DOHH2 (cell line): ENCODE measurements around the gene RNF148.

Source experiments
- H3F3A ChIP-seq: fragments of 200-600 bp; sonication (generic), shearing (Covaris generic); 2 replicates; pipeline ENCODE4 v1.6.0; 2016; ENCODE audit warnings: antibody characterized with exemption, mild to moderate bottlenecking; ENCODE audit not compliant: control insufficient read depth, insufficient read depth
- H3K27ac ChIP-seq: fragments of 200-600 bp; sonication (generic); 2 replicates; pipeline ENCODE4 v1.5.1; 2014; ENCODE audit warnings: low read depth, mild to moderate bottlenecking, low read length, moderate library complexity
- H3K27me3 ChIP-seq: fragments of 200-600 bp; sonication (generic); 2 replicates; pipeline ENCODE4 v1.6.1; 2014; ENCODE audit warnings: mild to moderate bottlenecking, low read length, mixed read lengths; ENCODE audit not compliant: control insufficient read depth
- H3K36me3 ChIP-seq: fragments of 200-600 bp; sonication (generic); 2 replicates; pipeline ENCODE4 v1.6.1; 2014; ENCODE audit warnings: mild to moderate bottlenecking, low read length, moderate library complexity, mixed read lengths; ENCODE audit not compliant: control insufficient read depth
- H3K4me1 ChIP-seq: fragments of 200-600 bp; sonication (generic); 2 replicates; pipeline ENCODE4 v1.6.1; 2014; ENCODE audit warnings: mild to moderate bottlenecking, low read length, mixed read lengths; ENCODE audit not compliant: control insufficient read depth
- H3K4me2 ChIP-seq: fragments of 200-600 bp; sonication (generic); 2 replicates; pipeline ENCODE4 v1.6.0; 2014; ENCODE audit warnings: mild to moderate bottlenecking, low read length, moderate library complexity
- H3K4me3 ChIP-seq: fragments of 200-600 bp; sonication (generic); 2 replicates; pipeline ENCODE4 v1.5.1; 2014; ENCODE audit warnings: mild to moderate bottlenecking, low read length, mixed read lengths
- H3K79me2 ChIP-seq: fragments of 200-600 bp; sonication (generic); 2 replicates; pipeline ENCODE4 v1.6.1; 2014; ENCODE audit warnings: mild to moderate bottlenecking, low read length, mixed read lengths; ENCODE audit not compliant: control insufficient read depth
- H3K9me2 ChIP-seq: fragments of 200-600 bp; sonication (generic); replicated peaks from 2 replicates; pipeline ENCODE4 v1.6.1; 2014; ENCODE audit warnings: mild to moderate bottlenecking, low read length, mixed read lengths; ENCODE audit not compliant: control insufficient read depth
- H3K9me3 ChIP-seq: fragments of 200-600 bp; sonication (generic); 2 replicates; pipeline ENCODE4 v1.6.1; 2014; ENCODE audit warnings: antibody characterized with exemption, low read length, mixed read lengths; ENCODE audit not compliant: control insufficient read depth, insufficient read depth
- H4K20me1 ChIP-seq: fragments of 200-600 bp; sonication (generic); 2 replicates; pipeline ENCODE4 v1.6.0; 2014; ENCODE audit warnings: low read depth, mild to moderate bottlenecking, antibody characterized with exemption, low read length, moderate library complexity; ENCODE audit not compliant: control insufficient read depth, insufficient read depth
- EZH2phosphoT487 ChIP-seq: fragments of 200-600 bp; sonication (generic); IDR thresholded peaks from 2 replicates; pipeline ENCODE4 v1.6.1; 2017; ENCODE audit warnings: borderline replicate concordance, mild to moderate bottlenecking, antibody characterized with exemption, low read length, moderate library complexity, mixed read lengths
- TF ChIP-seq, protein P1 (sequence below): fragments of 200-600 bp; sonication (generic); IDR thresholded peaks from one replicate; pipeline ENCODE4 v1.5.1; 2014; ENCODE audit warnings: antibody characterized with exemption, mild to moderate bottlenecking, low read depth, low read length; ENCODE audit not compliant: poor library complexity, severe bottlenecking

Gene RNF148

DNA sequence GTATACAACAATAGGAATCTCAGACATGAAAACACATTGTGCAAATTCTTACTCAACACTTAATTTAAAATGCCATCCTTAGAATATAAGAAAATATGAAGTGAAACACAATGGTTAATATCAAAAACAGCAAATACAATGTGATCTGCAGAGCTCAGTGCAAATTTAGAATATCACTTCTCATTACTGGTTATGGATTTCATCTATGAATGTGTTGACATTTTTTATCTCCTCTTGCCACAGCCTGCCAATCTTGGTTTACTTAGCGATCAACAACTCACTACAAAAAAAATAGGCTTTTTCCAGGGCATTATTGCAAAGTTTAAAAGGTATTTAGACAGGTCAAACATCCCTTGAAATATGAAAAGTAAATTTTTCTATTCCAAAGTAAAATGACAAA, 25.0 kb upstream of the RNF148 start:
- Histone ChIP-seq H3K27ac (no peak overlapping the region), H3K79me2 (no peaks in the 10 kb centered on the region), H4K20me1 (no peaks in the 10 kb centered on the region), H3F3A (no peaks in the 10 kb centered on the region), H3K4me2 (no peak overlapping the region), H3K9me3 (no peaks in the 10 kb centered on the region), H3K4me3 (no peak overlapping the region), H3K4me1 (no peaks in the 10 kb centered on the region), H3K9me2 (no peaks in the 10 kb centered on the region), H3K36me3 (no peaks in the 10 kb centered on the region), H3K27me3 (no peaks in the 10 kb centered on the region)
- TF ChIP-seq, protein P1, sequence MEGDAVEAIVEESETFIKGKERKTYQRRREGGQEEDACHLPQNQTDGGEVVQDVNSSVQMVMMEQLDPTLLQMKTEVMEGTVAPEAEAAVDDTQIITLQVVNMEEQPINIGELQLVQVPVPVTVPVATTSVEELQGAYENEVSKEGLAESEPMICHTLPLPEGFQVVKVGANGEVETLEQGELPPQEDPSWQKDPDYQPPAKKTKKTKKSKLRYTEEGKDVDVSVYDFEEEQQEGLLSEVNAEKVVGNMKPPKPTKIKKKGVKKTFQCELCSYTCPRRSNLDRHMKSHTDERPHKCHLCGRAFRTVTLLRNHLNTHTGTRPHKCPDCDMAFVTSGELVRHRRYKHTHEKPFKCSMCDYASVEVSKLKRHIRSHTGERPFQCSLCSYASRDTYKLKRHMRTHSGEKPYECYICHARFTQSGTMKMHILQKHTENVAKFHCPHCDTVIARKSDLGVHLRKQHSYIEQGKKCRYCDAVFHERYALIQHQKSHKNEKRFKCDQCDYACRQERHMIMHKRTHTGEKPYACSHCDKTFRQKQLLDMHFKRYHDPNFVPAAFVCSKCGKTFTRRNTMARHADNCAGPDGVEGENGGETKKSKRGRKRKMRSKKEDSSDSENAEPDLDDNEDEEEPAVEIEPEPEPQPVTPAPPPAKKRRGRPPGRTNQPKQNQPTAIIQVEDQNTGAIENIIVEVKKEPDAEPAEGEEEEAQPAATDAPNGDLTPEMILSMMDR: no peak
- TF ChIP-seq EZH2phosphoT487: no peak

DNA sequence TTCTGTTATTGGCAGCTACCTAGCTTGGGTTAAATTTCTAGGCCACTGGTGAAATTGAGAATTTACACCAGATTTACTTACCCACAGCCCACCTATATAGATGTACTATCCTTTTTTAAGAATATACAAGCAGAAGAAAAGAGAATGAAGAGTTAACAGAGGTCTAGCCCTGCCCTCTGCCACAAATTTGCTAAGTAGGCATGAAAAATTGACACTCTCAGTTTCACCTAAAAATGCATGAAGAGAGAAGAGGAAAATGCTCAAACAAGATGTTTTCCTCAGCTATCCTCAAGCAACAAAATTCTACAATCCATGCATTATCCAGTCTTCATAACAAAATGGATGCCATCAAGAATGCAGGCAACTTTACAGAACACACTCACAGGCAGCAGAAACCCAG, 24.6 kb upstream of the RNF148 start:
- Histone ChIP-seq H3K79me2 (no peaks in the 10 kb centered on the region), H3K4me3 (no peak overlapping the region), H3K27ac (no peak overlapping the region), H3K9me2 (no peaks in the 10 kb centered on the region), H3F3A (no peaks in the 10 kb centered on the region), H4K20me1 (no peaks in the 10 kb centered on the region), H3K4me2 (no peak overlapping the region), H3K36me3 (no peaks in the 10 kb centered on the region), H3K4me1 (no peaks in the 10 kb centered on the region), H3K27me3 (no peaks in the 10 kb centered on the region), H3K9me3 (no peaks in the 10 kb centered on the region)
- TF ChIP-seq, protein P1: no peak
- TF ChIP-seq EZH2phosphoT487: no peak

DNA sequence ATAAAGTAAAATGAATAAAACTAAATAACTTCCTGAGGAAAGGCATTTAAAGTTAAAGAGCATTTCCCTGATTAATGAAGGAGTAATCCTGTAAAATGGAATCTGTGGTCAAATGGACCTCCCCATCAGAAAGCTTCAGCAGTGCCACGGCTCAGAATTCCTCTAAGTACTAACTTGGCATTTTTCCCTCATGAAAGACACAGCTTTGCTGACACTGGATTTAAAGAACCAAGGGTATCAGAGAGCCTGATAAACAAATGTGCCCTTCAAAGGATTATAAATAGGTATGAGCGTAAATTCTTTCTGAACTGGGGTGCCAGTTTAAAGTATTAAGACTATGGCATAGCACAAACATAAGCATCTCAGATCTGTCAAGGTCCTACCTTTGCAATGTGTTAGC, 24.2 kb upstream of the RNF148 start:
- Histone ChIP-seq H3K4me2 (no peak overlapping the region), H3F3A (no peaks in the 10 kb centered on the region), H3K9me3 (no peaks in the 10 kb centered on the region), H4K20me1 (no peaks in the 10 kb centered on the region), H3K9me2 (no peaks in the 10 kb centered on the region), H3K36me3 (no peaks in the 10 kb centered on the region), H3K27me3 (no peaks in the 10 kb centered on the region), H3K27ac (no peak overlapping the region), H3K4me1 (no peaks in the 10 kb centered on the region), H3K4me3 (no peak overlapping the region), H3K79me2 (no peaks in the 10 kb centered on the region)
- TF ChIP-seq EZH2phosphoT487: no peak
- TF ChIP-seq, protein P1: no peak

DNA sequence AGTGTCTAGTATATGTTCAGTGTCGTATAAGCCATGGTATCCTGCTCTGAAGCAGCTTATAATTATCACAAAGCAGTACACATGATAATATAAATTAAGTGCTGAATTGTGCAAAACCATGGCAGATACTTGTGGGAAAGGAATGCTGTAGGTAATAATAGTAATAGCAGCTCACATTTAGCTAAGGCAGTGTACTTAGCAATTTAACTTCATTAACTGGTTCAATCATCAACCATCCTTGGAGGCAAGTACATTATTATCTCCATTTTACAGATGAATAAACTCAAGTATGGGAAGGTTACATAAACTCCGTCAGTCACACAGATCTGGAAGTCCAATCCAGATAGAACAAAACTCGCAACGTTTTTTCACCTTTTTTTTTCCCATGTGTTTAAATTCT, 21.6 kb upstream of the RNF148 start:
- no peak overlapping the region for H3K4me2 ChIP-seq
- no peak overlapping the region for H3K27ac ChIP-seq
- no peaks in the 10 kb centered on the region for H3K79me2 ChIP-seq
- no peaks in the 10 kb centered on the region for H3K36me3 ChIP-seq
- no peak overlapping the region for H3K4me3 ChIP-seq
- H3K27me3 ChIP-seq: no peaks in the 10 kb centered on the region
- H3F3A ChIP-seq: no peaks in the 10 kb centered on the region
- TF ChIP-seq, protein P1: no peak
- TF ChIP-seq EZH2phosphoT487: no peak
- no peaks in the 10 kb centered on the region for H4K20me1 ChIP-seq
- no peaks in the 10 kb centered on the region for H3K9me3 ChIP-seq
- no peaks in the 10 kb centered on the region for H3K9me2 ChIP-seq
- no peaks in the 10 kb centered on the region for H3K4me1 ChIP-seq
